ACHN (cell line): ENCODE measurements around the gene NUBP2.

ENCODE experiments used
- DNase-seq: peaks from one replicate; pipeline ENCODE4 v3.0.0-alpha.2; 2015
- in situ Hi-C: cut with HindIII; loops from 2 replicates; pipeline ENCODE4 v1.10.0; 2017; ENCODE audit warnings: low sequenced_read_pairs, low pct_ligation_motif_present, low pct_unique_long_range_greater_than_20kb

The NUBP2 gene

GRCh38 chr16:1834096-1834495 lies 51.3 kb downstream of the NUBP2 start:
- in situ Hi-C loops: no loop called here
- no peak for DNase-seq
